Measurements from ENCODE around the gene KLLN.

DNA sequence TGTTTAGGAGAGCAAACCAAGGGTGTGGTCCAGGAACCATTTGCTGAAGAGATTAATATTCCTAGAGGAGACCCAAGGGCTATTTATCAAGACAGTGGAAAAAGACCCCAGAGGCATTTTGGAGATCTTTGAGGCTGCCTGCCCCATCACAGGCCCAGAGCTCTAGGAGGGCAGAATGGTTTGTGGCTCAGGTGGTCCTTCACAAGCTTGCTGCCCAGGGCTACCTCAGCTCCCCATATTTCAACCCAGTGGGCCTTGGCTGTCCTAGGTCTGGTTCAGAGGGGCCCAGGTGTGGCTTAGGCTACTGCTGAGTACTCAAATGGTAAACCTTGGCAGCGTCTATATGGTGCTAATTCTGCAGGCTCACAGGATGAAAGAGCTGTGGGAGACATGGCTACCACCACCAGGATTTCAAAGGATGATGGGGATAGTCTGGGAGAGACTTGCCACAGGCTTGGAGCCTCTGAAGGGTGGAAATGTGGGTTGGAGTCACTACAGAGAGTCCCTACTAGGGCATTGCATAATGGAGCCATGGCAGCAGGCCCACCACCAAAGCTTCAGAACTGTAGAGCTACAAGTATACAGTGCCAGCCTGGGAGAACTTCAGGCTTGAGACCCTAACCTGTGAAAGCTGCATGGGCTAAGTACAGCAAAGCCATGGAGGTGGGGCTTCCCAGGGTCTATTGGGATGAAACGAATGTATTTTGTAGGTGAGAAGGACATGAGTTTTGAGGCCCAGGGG, 24.4 kb upstream of the KLLN start:
- TF ChIP-seq, protein P1, sequence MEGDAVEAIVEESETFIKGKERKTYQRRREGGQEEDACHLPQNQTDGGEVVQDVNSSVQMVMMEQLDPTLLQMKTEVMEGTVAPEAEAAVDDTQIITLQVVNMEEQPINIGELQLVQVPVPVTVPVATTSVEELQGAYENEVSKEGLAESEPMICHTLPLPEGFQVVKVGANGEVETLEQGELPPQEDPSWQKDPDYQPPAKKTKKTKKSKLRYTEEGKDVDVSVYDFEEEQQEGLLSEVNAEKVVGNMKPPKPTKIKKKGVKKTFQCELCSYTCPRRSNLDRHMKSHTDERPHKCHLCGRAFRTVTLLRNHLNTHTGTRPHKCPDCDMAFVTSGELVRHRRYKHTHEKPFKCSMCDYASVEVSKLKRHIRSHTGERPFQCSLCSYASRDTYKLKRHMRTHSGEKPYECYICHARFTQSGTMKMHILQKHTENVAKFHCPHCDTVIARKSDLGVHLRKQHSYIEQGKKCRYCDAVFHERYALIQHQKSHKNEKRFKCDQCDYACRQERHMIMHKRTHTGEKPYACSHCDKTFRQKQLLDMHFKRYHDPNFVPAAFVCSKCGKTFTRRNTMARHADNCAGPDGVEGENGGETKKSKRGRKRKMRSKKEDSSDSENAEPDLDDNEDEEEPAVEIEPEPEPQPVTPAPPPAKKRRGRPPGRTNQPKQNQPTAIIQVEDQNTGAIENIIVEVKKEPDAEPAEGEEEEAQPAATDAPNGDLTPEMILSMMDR (IDR thresholded peaks at IDR 0.05 in 2 of 3, conservative IDR thresholded peaks at IDR 0.05 in 1 of 3; ENCODE audit: borderline replicate concordance in 1 of 3, insufficient read depth in 1 of 3, low read depth in 2 of 3, low read length in 2 of 3): no peak
- TF ChIP-seq CEBPB (IDR thresholded peaks at IDR 0.05; ENCODE audit: low read depth) (no peak), POLR2A (IDR thresholded peaks at IDR 0.05; ENCODE audit: borderline replicate concordance, extremely low read depth, insufficient read depth, insufficient read length) (no peak), SRF (IDR thresholded peaks at IDR 0.05; ENCODE audit: low read depth) (no peak), YY1 (IDR thresholded peaks at IDR 0.05; ENCODE audit: extremely low read depth, insufficient replicate concordance, low read depth, low read length) (no peak), SP1 (IDR thresholded peaks at IDR 0.05; ENCODE audit: low read depth) (no peak), JUND (IDR thresholded peaks at IDR 0.05) (no peak), RAD21 (IDR thresholded peaks at IDR 0.05; ENCODE audit: low read depth) (no peak), EZH2phosphoT487 (IDR thresholded peaks at IDR 0.05; ENCODE audit: borderline replicate concordance) (no peak), ZNF274 (IDR thresholded peaks at IDR 0.05; ENCODE audit: low read depth, low read length) (no peak), POLR2AphosphoS5 (IDR thresholded peaks at IDR 0.05; ENCODE audit: low read depth, low read length) (no peak), EZH2 (IDR thresholded peaks at IDR 0.05) (no peak)
- TF ChIP-seq, protein P2, sequence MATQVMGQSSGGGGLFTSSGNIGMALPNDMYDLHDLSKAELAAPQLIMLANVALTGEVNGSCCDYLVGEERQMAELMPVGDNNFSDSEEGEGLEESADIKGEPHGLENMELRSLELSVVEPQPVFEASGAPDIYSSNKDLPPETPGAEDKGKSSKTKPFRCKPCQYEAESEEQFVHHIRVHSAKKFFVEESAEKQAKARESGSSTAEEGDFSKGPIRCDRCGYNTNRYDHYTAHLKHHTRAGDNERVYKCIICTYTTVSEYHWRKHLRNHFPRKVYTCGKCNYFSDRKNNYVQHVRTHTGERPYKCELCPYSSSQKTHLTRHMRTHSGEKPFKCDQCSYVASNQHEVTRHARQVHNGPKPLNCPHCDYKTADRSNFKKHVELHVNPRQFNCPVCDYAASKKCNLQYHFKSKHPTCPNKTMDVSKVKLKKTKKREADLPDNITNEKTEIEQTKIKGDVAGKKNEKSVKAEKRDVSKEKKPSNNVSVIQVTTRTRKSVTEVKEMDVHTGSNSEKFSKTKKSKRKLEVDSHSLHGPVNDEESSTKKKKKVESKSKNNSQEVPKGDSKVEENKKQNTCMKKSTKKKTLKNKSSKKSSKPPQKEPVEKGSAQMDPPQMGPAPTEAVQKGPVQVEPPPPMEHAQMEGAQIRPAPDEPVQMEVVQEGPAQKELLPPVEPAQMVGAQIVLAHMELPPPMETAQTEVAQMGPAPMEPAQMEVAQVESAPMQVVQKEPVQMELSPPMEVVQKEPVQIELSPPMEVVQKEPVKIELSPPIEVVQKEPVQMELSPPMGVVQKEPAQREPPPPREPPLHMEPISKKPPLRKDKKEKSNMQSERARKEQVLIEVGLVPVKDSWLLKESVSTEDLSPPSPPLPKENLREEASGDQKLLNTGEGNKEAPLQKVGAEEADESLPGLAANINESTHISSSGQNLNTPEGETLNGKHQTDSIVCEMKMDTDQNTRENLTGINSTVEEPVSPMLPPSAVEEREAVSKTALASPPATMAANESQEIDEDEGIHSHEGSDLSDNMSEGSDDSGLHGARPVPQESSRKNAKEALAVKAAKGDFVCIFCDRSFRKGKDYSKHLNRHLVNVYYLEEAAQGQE (IDR thresholded peaks at IDR 0.05; ENCODE audit: low read depth): no peak

All from HCT116 (cell line).